ENCODE results near the gene CEMIP.

CEMIP gene

DNA sequence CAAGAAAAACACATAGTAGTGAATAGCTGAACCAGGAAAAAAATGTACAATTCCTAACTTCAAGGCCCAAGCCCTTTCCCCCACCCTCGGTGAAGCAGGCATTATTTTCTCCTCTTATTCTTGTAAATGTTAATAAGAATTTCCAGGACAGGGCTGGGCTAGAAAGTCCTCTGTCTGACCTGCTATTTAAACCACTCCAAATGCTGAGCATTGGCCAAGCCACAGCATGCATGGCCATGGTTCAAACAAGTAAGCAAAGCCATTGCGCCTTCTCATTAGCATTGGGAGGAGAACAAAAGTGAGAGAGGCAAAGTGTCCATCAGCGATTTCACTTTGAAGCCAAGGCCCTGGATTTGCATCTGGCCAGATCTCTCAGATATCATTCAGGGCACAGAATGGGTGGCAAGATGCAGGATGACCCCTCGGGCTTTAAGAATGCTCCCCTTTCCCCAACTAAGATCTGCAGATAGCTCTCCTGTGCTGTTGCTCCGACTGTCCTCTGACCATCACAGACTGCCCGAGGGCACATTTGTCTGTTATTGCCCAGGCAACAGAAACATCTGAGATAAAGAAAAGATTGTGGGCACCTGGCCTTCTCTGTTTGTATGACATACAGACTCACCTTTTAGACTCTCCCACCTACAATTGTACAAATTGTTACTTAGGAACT is 46.3 kb downstream of the CEMIP start:
- TF ChIP-seq, protein P1, sequence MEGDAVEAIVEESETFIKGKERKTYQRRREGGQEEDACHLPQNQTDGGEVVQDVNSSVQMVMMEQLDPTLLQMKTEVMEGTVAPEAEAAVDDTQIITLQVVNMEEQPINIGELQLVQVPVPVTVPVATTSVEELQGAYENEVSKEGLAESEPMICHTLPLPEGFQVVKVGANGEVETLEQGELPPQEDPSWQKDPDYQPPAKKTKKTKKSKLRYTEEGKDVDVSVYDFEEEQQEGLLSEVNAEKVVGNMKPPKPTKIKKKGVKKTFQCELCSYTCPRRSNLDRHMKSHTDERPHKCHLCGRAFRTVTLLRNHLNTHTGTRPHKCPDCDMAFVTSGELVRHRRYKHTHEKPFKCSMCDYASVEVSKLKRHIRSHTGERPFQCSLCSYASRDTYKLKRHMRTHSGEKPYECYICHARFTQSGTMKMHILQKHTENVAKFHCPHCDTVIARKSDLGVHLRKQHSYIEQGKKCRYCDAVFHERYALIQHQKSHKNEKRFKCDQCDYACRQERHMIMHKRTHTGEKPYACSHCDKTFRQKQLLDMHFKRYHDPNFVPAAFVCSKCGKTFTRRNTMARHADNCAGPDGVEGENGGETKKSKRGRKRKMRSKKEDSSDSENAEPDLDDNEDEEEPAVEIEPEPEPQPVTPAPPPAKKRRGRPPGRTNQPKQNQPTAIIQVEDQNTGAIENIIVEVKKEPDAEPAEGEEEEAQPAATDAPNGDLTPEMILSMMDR (IDR thresholded peaks at IDR 0.05): no peak
- TF ChIP-seq ZFX (IDR thresholded peaks at IDR 0.05; ENCODE audit: borderline replicate concordance): no peak
- no peak overlapping the region for H3K27ac ChIP-seq

DNA sequence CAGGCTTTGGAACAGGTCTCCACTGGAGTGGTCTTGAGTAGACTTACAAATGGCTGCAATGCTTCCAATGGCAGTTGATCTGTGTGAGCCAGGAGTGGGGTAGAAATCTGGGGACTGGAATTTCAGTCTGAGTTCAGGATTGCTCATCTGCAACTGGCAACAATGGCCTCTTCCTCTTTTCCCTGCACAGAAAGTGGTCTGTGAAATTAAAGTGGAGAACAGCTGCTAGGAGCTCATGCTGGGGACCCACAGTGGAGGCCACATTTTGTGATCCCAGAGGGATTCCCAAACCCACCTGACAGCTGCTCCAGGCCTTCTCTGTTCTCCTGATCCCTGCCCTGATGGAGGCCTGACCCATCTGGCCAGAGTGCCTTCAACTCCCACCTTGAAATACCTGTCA is 49.6 kb downstream of the CEMIP start:
- H3K27ac ChIP-seq: no peak overlapping the region
- TF ChIP-seq, protein P1 (IDR thresholded peaks at IDR 0.05): no peak
- TF ChIP-seq ZFX (IDR thresholded peaks at IDR 0.05; ENCODE audit: borderline replicate concordance): no peak

DNA sequence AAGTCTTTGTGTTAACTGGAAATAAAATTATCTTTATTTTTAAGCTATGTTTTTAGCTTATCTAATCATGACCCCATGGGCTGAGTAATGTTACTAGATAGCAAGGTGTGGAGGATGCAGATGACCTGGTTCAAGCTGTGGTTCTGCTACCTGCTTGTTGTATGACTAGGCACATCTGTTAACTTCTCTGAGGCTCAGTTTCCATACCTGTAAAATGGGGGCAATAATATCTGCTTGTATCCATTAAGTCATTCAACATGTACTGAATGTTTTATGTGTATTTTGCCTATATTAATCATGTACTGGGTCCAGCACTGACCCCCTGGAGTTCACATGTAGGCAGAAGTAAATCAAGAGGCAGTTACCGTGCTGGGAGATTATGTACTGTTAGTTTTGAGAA is 51.5 kb downstream of the CEMIP start:
- no peak overlapping the region for H3K27ac ChIP-seq

DNA sequence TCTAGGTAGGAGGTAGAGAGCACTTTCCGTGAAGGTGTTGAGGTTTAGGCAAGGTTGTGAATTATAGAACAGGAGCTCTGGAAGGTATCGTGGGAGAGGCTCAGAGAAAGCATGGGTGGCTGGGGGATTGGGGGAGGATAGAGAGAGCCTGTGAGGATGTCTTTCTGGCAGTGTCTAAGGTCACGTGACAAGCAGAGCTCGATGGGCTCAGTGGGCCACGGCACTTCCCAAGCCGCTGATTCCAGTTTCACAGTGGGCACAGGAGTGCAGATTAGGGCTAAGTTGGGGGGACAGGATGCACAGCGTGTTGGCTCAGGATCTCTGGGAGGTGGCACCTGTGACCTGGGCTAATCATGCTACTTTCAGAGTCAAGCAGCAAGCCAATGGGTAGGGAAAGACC is 52.0 kb downstream of the CEMIP start:
- no peak for TF ChIP-seq ZFX (IDR thresholded peaks at IDR 0.05; ENCODE audit: borderline replicate concordance)
- TF ChIP-seq, protein P1 (IDR thresholded peaks at IDR 0.05): no peak
- no peak overlapping the region for H3K27ac ChIP-seq

More for the DNA sequence above, 51.5 kb downstream of the CEMIP start:
- no peak for TF ChIP-seq ZFX (IDR thresholded peaks at IDR 0.05; ENCODE audit: borderline replicate concordance)
- TF ChIP-seq, protein P1 (IDR thresholded peaks at IDR 0.05): no peak

DNA sequence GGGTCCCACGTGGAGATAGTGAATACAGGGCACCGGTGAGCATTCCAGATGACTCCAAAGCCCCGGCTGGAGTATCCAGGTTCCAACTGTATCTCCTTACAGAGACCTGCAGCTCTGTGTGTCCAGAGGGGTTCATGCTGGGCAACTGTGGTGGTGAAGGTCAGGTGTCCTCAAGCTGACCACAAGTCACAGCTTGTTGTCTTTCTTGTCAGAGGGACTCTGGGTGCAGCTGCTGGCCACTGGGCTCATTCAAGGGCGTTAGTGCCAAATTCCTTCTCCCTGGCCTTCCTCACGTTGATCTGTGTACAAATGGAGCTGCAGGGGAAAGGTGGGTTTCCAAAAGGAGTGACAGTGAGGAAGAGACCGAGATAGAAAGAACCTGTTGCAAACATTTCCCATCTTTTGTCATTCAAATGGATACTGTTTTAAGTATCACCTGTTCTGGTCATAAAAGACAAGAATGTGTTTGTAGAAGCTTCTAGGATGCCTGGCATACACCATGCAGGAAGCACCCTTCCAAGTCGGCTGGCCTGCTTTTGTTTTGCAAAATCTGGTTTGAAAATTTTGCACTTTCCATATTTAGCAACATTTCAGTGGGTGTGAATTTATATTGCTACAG is 52.5 kb downstream of the CEMIP start:
- TF ChIP-seq ZFX (IDR thresholded peaks at IDR 0.05; ENCODE audit: borderline replicate concordance): no peak
- TF ChIP-seq, protein P1 (IDR thresholded peaks at IDR 0.05): no peak
- H3K27ac ChIP-seq: no peak overlapping the region

DNA sequence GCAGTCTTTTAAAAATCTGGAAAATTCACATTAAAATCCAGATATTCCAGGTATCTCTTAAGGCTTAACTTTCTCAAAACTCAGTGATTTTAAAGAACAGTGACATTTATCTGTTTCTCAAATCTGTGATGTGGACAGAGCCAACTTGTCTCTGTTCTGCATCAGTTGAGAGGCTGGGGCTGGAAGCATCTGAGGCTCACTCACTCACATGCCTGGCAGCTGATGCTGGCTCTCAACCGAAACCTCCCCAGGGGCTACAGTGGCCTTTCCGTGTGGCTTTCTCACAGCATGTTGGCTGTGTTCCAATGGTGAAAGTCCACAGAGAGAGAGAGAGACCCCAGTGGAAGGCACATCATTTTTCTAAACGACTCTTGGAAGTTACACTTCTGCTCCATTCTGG is 53.5 kb downstream of the CEMIP start:
- no peak overlapping the region for H3K27ac ChIP-seq
- TF ChIP-seq ZFX (IDR thresholded peaks at IDR 0.05; ENCODE audit: borderline replicate concordance): no peak

DNA sequence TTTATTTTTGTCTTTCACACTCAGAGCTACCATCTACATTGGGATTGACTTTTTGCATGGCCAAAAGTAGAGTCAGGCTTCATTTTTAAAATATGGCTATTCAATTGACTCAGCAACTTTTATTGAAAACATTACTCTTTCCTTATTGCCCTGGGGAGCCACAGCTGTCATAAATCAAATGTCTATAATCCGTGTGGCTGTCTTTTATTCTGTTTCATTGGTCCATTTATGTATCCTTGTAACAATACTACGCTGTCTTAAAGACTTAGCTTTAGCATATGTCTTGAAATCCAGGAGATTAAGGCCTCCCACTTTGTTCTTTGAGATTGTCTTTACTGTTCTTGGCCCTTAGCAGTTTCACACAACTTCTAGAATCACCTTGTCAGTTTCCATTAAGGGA is 55.2 kb downstream of the CEMIP start:
- TF ChIP-seq, protein P1 (IDR thresholded peaks at IDR 0.05): no peak
- TF ChIP-seq ZFX (IDR thresholded peaks at IDR 0.05; ENCODE audit: borderline replicate concordance): no peak
- no peak overlapping the region for H3K27ac ChIP-seq
